ENCODE measurements around the gene SAPCD2. TPM values are rescaled to one million over a fixed set of nuclear protein-coding genes. Genes with fewer than 3 reads are reported as not detected.

SAPCD2 gene
- total and polyA plus RNA-seq, 2 experiments from 2014 or later = 4.7 to 42.1 TPM

- DNase-seq (ENCODE audit: low read depth in 1 of 2, low spot score in 1 of 2) = peak; percentile 30 to 89
- Histone ChIP-seq H3K27me3 (no peaks in the 10 kb centered on the region), H3K27ac (no peak overlapping the region), H3K36me3 (no peaks in the 10 kb centered on the region), H3K4me3 (peak overlapping the region; percentile 92), H3K4me1 (ENCODE audit: low read depth) (peaks cover 5% of the 10 kb centered on the region), H3K9me3 (ENCODE audit: low read depth) (no peaks in the 10 kb centered on the region)
- TF ChIP-seq CTCF (IDR thresholded peaks at IDR 0.05; ENCODE audit: low read depth, low read length) = peak; percentile 19
These were observed 41.9 kb downstream of the SAPCD2 start for GRCh38 chr9:137028263-137029057.

- no peaks in the 10 kb centered on the region for H3K9me3 ChIP-seq (ENCODE audit: low read depth)
- H3K4me1 ChIP-seq (ENCODE audit: low read depth) = peaks cover 5% of the 10 kb centered on the region
- DNase-seq (ENCODE audit: low read depth in 1 of 2, low spot score in 1 of 2) = peak; percentile 20 to 64
- no peaks in the 10 kb centered on the region for H3K27me3 ChIP-seq
- no peak for TF ChIP-seq CTCF (IDR thresholded peaks at IDR 0.05; ENCODE audit: low read depth, low read length)
- H3K27ac ChIP-seq = no peak within 1 kb of the TSS
- H3K36me3 ChIP-seq = no peaks in the 10 kb centered on the region
- peak within 1 kb of the TSS; percentile 92 for H3K4me3 ChIP-seq
These were observed 42.7 kb downstream of the SAPCD2 start, which contains the start of gene ABCA2 for GRCh38 chr9:137027369-137028262. Gene ABCA2, minus strand, starts transcription at chr9:137028237. Its CDS starts 97 bp downstream, at chr9:137028140.

GRCh38 chr9:137026828-137027227 is 43.5 kb downstream of the SAPCD2 start:
- no peak for TF ChIP-seq CTCF (IDR thresholded peaks at IDR 0.05; ENCODE audit: low read depth, low read length)
- Histone ChIP-seq H3K9me3 (ENCODE audit: low read depth) (no peaks in the 10 kb centered on the region), H3K4me3 (no peak overlapping the region), H3K27ac (no peak overlapping the region), H3K27me3 (no peaks in the 10 kb centered on the region), H3K36me3 (no peaks in the 10 kb centered on the region), H3K4me1 (ENCODE audit: low read depth) (peaks cover 5% of the 10 kb centered on the region)
- DNase-seq (ENCODE audit: low read depth in 1 of 2, low spot score in 1 of 2) = no peak

- TF ChIP-seq CTCF (IDR thresholded peaks at IDR 0.05; ENCODE audit: low read depth, low read length) = no peak
- Histone ChIP-seq H3K4me3 (no peak overlapping the region), H3K4me1 (ENCODE audit: low read depth) (peaks cover 5% of the 10 kb centered on the region), H3K9me3 (ENCODE audit: low read depth) (no peaks in the 10 kb centered on the region), H3K27ac (no peak overlapping the region), H3K27me3 (no peaks in the 10 kb centered on the region), H3K36me3 (no peaks in the 10 kb centered on the region)
- no peak for DNase-seq (ENCODE audit: low read depth in 1 of 2, low spot score in 1 of 2)
These were observed 44.0 kb downstream of the SAPCD2 start for GRCh38 chr9:137026384-137026783.

- TF ChIP-seq CTCF (IDR thresholded peaks at IDR 0.05; ENCODE audit: low read depth, low read length) = no peak
- Histone ChIP-seq H3K9me3 (ENCODE audit: low read depth) (no peaks in the 10 kb centered on the region), H3K36me3 (no peaks in the 10 kb centered on the region), H3K27me3 (no peaks in the 10 kb centered on the region), H3K4me3 (no peak overlapping the region), H3K27ac (no peak overlapping the region), H3K4me1 (ENCODE audit: low read depth) (peaks cover 5% of the 10 kb centered on the region)
- no peak for DNase-seq (ENCODE audit: low read depth in 1 of 2, low spot score in 1 of 2)
These were observed 44.8 kb downstream of the SAPCD2 start for GRCh38 chr9:137025517-137025966.

Measured in cardiac muscle cell (in vitro differentiated cells and primary cell).